Activated naive CD8-positive, alpha-beta T cell treated with anti-CD3 and anti-CD28 coated beads, Interleukin-2, amount 50 U/mL, for 16 hours (primary cell): ENCODE measurements around the gene HBE1.

Experiments
- DNase-seq: peaks from one replicate; pipeline ENCODE4 v3.0.0-alpha.2; 2020; ENCODE audit warnings: low read depth, low spot score

Gene HBE1

DNA sequence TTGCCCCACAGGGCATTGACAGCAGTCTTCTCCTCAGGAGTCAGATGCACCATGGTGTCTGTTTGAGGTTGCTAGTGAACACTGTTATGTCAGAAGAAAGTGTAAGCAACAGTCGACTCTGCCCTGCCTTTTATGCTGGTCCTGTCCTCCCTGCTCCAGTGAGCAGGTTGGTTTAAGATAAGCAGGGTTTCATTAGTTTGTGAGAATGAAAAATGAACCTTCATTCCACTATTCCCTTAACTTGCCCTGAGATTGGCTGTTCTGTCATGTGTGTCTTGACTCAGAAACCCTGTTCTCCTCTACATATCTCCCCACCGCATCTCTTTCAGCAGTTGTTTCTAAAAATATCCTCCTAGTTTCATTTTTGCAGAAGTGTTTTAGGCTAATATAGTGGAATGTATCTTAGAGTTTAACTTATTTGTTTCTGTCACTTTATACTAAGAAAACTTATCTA lies 35.3 kb downstream of the HBE1 start, which contains the start of gene HBD:
Gene HBD (minus strand): TSS at position 103 of the 454 bp plus-strand sequence. CDS start 50 bp downstream, at position 53.
- no peak for DNase-seq

DNA sequence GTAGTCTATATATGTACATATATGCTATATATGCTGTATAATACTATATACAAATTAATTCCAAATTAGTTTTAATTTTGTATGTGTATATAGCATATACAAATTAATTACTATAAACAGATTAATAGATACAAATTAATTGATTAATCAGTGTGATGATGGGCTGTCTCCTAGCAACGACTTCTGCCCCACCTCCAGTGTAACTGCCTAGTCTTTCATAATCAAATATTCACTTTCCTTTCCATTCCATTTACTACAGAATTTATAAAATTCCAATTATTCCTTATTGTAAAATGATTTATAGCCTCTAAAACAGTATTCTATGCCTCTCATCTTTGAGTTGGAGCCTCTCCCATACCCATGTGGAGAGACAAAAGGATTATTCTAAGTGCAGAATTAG lies 36.4 kb downstream of the HBE1 start:
- DNase-seq: no peak

DNA sequence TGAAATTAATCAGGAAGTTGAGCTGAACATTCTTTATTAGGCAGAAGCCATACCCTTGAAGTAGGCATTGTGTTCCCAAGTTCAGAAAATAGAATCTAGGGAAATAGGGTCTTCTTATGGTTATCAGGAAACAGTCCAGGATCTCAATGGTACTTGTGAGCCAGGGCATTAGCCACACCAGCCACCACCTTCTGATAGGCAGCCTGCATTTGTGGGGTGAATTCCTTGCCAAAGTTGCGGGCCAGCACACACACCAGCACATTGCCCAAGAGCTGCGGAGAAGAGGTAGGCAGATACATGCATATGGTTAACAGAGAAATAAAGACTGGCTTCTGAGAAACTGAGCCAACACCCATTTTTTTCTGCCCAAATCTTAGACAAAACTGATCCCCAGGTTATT lies 36.9 kb downstream of the HBE1 start:
- DNase-seq: no peak

- DNase-seq: no peak
Measured at GRCh38 chr11:5232176-5232575, 37.6 kb downstream of the HBE1 start.

DNA sequence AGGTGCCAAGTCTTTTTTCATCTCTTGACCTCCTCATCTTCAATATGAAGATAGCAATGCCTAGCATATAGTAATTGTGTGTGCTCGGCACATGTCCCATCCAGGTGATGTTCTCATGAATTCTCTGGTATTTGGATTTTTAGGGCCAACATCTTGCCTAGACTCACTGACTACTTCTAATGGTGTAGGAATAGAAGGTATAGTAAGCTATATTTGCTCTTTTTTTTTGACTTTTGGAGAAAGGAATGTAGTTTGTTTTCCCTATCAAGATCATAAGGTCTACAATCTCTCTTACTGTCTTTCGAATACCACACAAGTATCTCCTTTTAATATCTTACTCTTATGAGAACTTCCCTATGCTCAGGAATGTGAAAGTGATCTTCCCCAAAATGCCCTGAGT lies 38.6 kb downstream of the HBE1 start:
- DNase-seq: no peak

GRCh38 chr11:5230266-5230665 lies 39.5 kb downstream of the HBE1 start:
- no peak for DNase-seq

- DNase-seq: no peak
Measured at GRCh38 chr11:5229796-5230195, 39.9 kb downstream of the HBE1 start.

GRCh38 chr11:5229356-5229755 lies 40.4 kb downstream of the HBE1 start:
- DNase-seq: no peak

GRCh38 chr11:5228124-5228523 lies 41.6 kb downstream of the HBE1 start:
- no peak for DNase-seq

- no peak for DNase-seq
Measured at GRCh38 chr11:5227681-5228080, 42.1 kb downstream of the HBE1 start.

DNA sequence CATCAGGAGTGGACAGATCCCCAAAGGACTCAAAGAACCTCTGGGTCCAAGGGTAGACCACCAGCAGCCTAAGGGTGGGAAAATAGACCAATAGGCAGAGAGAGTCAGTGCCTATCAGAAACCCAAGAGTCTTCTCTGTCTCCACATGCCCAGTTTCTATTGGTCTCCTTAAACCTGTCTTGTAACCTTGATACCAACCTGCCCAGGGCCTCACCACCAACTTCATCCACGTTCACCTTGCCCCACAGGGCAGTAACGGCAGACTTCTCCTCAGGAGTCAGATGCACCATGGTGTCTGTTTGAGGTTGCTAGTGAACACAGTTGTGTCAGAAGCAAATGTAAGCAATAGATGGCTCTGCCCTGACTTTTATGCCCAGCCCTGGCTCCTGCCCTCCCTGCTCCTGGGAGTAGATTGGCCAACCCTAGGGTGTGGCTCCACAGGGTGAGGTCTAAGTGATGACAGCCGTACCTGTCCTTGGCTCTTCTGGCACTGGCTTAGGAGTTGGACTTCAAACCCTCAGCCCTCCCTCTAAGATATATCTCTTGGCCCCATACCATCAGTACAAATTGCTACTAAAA lies 42.9 kb downstream of the HBE1 start, which contains the start of gene HBB:
Gene HBB (minus strand): TSS at position 340 of the 579 bp plus-strand sequence. CDS start 50 bp downstream, at position 290.
- DNase-seq: no peak

DNA sequence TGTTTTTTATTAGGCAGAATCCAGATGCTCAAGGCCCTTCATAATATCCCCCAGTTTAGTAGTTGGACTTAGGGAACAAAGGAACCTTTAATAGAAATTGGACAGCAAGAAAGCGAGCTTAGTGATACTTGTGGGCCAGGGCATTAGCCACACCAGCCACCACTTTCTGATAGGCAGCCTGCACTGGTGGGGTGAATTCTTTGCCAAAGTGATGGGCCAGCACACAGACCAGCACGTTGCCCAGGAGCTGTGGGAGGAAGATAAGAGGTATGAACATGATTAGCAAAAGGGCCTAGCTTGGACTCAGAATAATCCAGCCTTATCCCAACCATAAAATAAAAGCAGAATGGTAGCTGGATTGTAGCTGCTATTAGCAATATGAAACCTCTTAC lies 44.3 kb downstream of the HBE1 start:
- no peak for DNase-seq

GRCh38 chr11:5224538-5225479 lies 44.9 kb downstream of the HBE1 start:
- no peak for DNase-seq

DNA sequence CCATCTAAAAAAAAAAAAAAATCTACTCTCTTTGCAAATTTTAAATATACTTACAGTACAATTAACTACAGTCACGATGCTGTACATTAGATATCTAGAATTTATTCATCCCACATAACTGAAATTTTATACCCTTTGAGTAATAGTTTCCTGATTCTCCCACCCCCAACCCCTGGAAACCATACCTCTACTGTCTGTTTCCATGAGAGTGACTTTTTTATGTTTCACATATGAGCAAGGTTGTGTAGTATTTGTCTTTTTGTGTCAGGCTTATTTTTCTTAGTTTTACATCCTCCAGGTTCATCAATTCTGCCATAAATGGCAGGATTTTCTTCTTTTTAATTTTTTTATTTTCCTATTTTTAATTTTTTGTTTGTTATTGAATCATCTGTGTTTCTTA lies 46.1 kb downstream of the HBE1 start:
- DNase-seq: no peak

DNA sequence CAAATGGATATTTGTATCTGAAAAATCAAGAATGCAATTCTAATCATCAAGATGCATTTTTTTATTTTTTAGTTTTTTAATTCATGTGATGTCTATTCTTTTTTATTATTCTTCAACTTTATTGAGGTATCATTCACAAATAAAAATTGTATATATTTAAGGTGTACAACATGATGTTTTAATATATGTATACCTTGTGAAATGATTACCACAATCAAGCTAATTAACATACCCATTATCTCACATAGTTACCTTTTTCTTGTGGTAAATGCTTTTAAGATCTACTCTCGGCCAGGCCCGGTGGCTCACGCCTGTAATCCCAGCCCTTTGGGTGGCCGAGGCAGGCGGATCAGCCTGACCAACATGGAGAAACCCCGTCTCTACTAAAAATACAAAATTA lies 46.6 kb downstream of the HBE1 start:
- DNase-seq: no peak
